Sigmoid colon (tissue), 4 donors: ENCODE data around the gene ANXA3.

Experiments used
- EP300 ChIP-seq, 4 donors: sonication (generic); formaldehyde crosslinking; IDR thresholded peaks; one replicate each; pipeline ENCODE4 v1.6.1; 2017; ENCODE audit warnings: antibody characterized with exemption in 4 of 4
- POLR2A ChIP-seq, 2 donors: fragments of 450-650 bp; IDR thresholded peaks; one replicate each; pipeline ENCODE4 v1.6.1; 2016; ENCODE audit warnings: antibody characterized with exemption in 2 of 2, mild to moderate bottlenecking in 2 of 2, moderate library complexity in 2 of 2
- POLR2AphosphoS5 ChIP-seq, 4 donors: sonication (generic); formaldehyde crosslinking; IDR thresholded peaks; one replicate each; pipeline ENCODE4 v1.6.1; 2017; ENCODE audit warnings: antibody characterized with exemption in 4 of 4
- TF ChIP-seq, protein P1 (sequence below), 4 experiments: fragments of 450-650 bp in 3 of 4; fragments of 200-600 bp in 1 of 4; IDR thresholded peaks; one replicate each; pipeline ENCODE4 v1.5.1; 2016 to 2019; ENCODE audit warnings: antibody characterized with exemption in 4 of 4, mild to moderate bottlenecking in 3 of 4, moderate library complexity in 2 of 4

DNA sequence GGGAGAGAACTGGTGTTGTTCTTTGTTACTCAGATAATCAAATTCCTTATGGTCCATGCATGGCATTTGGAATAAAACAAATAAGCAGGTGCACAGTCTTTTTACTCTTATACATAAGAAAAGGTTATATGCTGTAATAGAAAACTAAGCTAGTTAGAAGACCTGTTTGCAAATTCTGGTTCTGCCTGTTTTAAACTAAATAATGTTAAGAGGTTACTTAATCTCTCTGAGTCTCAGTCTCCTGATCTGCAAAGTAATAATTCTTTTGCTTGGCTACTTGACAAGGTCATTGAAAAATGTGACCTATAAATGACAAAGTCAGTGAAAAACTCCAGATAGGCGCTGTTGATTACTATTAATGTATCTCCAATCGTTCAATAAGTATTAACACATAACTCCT is 42.5 kb upstream of the ANXA3 start:
- TF ChIP-seq, protein P1, sequence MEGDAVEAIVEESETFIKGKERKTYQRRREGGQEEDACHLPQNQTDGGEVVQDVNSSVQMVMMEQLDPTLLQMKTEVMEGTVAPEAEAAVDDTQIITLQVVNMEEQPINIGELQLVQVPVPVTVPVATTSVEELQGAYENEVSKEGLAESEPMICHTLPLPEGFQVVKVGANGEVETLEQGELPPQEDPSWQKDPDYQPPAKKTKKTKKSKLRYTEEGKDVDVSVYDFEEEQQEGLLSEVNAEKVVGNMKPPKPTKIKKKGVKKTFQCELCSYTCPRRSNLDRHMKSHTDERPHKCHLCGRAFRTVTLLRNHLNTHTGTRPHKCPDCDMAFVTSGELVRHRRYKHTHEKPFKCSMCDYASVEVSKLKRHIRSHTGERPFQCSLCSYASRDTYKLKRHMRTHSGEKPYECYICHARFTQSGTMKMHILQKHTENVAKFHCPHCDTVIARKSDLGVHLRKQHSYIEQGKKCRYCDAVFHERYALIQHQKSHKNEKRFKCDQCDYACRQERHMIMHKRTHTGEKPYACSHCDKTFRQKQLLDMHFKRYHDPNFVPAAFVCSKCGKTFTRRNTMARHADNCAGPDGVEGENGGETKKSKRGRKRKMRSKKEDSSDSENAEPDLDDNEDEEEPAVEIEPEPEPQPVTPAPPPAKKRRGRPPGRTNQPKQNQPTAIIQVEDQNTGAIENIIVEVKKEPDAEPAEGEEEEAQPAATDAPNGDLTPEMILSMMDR (IDR thresholded peaks at IDR 0.05): no peak
- TF ChIP-seq POLR2A (IDR thresholded peaks at IDR 0.05): no peak
- no peak for TF ChIP-seq POLR2AphosphoS5 (IDR thresholded peaks at IDR 0.05)
- TF ChIP-seq EP300 (IDR thresholded peaks at IDR 0.05): no peak
